Measurements from ENCODE around the gene TMEM207.

Gene TMEM207

DNA sequence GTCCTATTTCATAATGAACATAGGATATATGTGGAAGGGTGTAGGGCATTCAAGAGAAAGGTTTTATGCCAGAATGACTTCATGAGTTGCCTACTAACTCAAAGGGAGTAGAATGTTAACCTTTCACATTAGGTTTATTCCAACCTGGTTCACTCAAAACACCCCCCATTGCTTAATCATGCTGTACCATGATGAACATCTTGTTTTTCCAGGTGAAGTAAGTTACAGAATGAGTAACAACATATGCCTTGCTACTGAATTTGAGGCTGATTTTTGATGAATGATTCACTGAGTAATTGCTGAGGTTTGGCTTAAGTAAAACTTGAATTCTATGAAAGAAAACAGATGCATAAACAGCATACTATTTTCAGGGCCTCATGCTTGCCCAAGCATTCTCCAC, 67.6 kb downstream of the TMEM207 start:
- DNase-seq = no peak

DNA sequence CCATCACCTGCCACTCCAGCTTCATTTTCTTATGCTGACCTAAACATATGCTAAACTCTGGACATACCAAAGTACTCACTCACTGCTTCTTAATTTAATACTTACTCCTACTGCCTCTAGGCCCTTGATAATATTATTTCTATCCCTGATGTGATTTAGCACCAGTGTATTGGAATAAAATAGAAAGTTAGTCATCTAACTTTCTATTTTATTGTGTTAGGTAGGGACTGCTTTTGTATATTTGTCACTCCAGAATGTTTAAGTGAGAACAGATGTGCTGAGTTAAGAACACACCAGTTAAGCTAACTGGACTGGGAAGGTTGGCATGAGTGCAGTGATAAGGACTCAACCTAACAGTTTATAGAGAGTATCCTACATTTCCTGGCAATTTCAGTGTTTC, 68.3 kb downstream of the TMEM207 start:
- DNase-seq = no peak

DNA sequence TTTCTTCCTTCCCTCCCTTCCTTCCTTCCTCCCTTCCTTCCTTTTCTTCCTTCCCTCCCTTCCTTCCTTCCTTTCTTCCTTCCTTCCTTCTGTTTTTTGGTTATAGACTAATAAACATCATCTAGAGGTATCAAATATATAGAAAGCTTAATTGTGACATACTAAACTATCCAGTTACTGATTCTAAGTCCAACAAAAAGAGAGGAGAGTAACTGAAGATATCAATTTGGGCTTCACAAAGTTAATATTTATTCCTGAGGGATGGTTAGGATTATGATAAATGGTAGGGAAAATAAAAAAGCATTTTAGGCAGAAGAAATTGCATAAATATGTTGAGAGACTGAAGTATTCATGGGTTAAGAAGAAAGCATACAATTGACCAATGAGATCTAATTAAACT, 69.5 kb downstream of the TMEM207 start:
- no peak for DNase-seq
